ENCODE measurements around the gene MAPKBP1. TPM values are rescaled to one million over a fixed set of nuclear protein-coding genes. Genes with fewer than 3 reads are reported as not detected.
"Not testable (repeated sequence)": the region's sequence is repeated elsewhere in the genome, so short reads cannot be mapped to it uniquely, and the experiment has no call there.

Gene MAPKBP1
- polyA plus RNA-seq, 1 donor, result 13.1 TPM

- DNase-seq, result no peak
Measured at GRCh38 chr15:41829959-41830646, 55.8 kb downstream of the MAPKBP1 start.

- DNase-seq, result not testable (repeated sequence)
Measured at GRCh38 chr15:41831291-41831690, 57.0 kb downstream of the MAPKBP1 start.

GRCh38 chr15:41832208-41832607, 57.9 kb downstream of the MAPKBP1 start:
- no peak for DNase-seq

GRCh38 chr15:41832875-41833274, 58.6 kb downstream of the MAPKBP1 start:
- DNase-seq, result no peak

- no peak for DNase-seq
Measured at GRCh38 chr15:41834096-41834495, 59.8 kb downstream of the MAPKBP1 start.

GRCh38 chr15:41836073-41836472, 61.8 kb downstream of the MAPKBP1 start:
- DNase-seq, result no peak

GRCh38 chr15:41836713-41837454, 62.6 kb downstream of the MAPKBP1 start:
- no peak for DNase-seq

GRCh38 chr15:41838400-41838897, 64.2 kb downstream of the MAPKBP1 start, which contains the start of gene PLA2G4B:
TSS of gene PLA2G4B (plus strand) at chr15:41838847. CDS start at chr15:41838914, 67 bp downstream.
- no peak for DNase-seq

- no peak for DNase-seq
Measured at GRCh38 chr15:41839781-41840491, 65.7 kb downstream of the MAPKBP1 start.

- no peak for DNase-seq
Measured at GRCh38 chr15:41840673-41841072, 66.4 kb downstream of the MAPKBP1 start.

- no peak for DNase-seq
Measured at GRCh38 chr15:41841131-41841530, 66.8 kb downstream of the MAPKBP1 start.

- DNase-seq, result no peak
Measured at GRCh38 chr15:41842229-41842628, 67.9 kb downstream of the MAPKBP1 start.

- DNase-seq, result no peak
Measured at GRCh38 chr15:41843571-41843970, 69.3 kb downstream of the MAPKBP1 start.

GRCh38 chr15:41844814-41845213, 70.5 kb downstream of the MAPKBP1 start:
- no peak for DNase-seq

GRCh38 chr15:41847206-41847605, 72.9 kb downstream of the MAPKBP1 start:
- no peak for DNase-seq

- DNase-seq, result no peak
Measured at GRCh38 chr15:41847981-41848380, 73.7 kb downstream of the MAPKBP1 start.

GRCh38 chr15:41848631-41849030, 74.3 kb downstream of the MAPKBP1 start:
- no peak for DNase-seq

GRCh38 chr15:41849204-41849603, 74.9 kb downstream of the MAPKBP1 start:
- no peak for DNase-seq

GRCh38 chr15:41849861-41850260, 75.6 kb downstream of the MAPKBP1 start:
- DNase-seq, result no peak

- DNase-seq, result no peak
Measured at GRCh38 chr15:41850482-41851166, 76.3 kb downstream of the MAPKBP1 start.

- DNase-seq, result no peak
Measured at GRCh38 chr15:41851167-41851523, 76.9 kb downstream of the MAPKBP1 start.

GRCh38 chr15:41851755-41852370, 77.6 kb downstream of the MAPKBP1 start:
- DNase-seq, result no peak

Measured in hindlimb muscle (tissue), 1 donor.